Esophagus squamous epithelium (tissue), 4 donors: ENCODE results near the gene SEPTIN2.

ENCODE experiments used
- CTCF ChIP-seq, 6 experiments: fragments of 450-650 bp in 4 of 6; fragments of 200-600 bp in 2 of 6; sonication (generic) in 2 of 6; IDR thresholded peaks; one replicate each; pipeline ENCODE4 v1.5.1; 2016 to 2019; ENCODE audit warnings: antibody characterized with exemption in 6 of 6, mild to moderate bottlenecking in 4 of 6, moderate library complexity in 4 of 6
- POLR2A ChIP-seq, 4 donors: fragments of 450-650 bp; IDR thresholded peaks; one replicate each; pipeline ENCODE4 v1.6.1; 2017; ENCODE audit warnings: antibody characterized with exemption in 4 of 4, mild to moderate bottlenecking in 4 of 4, moderate library complexity in 3 of 4

- no peak for TF ChIP-seq CTCF (IDR thresholded peaks at IDR 0.05)
- TF ChIP-seq POLR2A (IDR thresholded peaks at IDR 0.05) = no peak
Observed at GRCh38 chr2:241298673-241299072, 17.1 kb upstream of the SEPTIN2 start.
